ENCODE data around the gene NKX3-2. TPM values are rescaled to one million over a fixed set of nuclear protein-coding genes. Genes with fewer than 3 reads are reported as not detected.

NKX3-2 gene
- total RNA-seq, 1 experiment from 2014 or later, result 1.2 TPM

DNA sequence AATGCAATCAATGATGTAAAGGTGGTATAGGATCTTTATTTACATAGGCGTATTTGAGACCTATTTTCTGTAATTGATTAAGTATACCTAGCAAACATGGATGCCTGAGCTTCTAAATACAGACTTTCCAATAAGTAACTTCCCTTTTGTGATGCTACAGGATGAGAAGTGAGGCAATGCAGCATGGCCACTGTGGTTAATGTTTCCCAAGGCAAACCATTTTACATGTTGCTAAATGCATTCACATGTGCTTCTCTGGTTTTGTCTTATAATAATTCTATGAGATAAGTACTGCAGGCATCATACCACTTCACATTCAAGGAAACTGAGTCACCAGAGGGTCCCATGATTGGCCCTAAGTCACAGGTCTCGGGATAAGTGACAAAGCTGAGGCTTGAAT, 35.7 kb upstream of the NKX3-2 start:
- CTCF ChIA-PET, result no interaction called here
- Histone ChIP-seq H3K27ac (ENCODE audit: low read length) (no peak overlapping the region), H3K36me3 (ENCODE audit: control insufficient read depth, insufficient read depth, low read length) (peaks cover 19% of the 10 kb centered on the region), H3K27me3 (ENCODE audit: control insufficient read depth, insufficient read depth, low read length) (no peaks in the 10 kb centered on the region), H3K4me1 (ENCODE audit: control insufficient read depth, insufficient read depth, low read length) (no peaks in the 10 kb centered on the region), H3K4me3 (ENCODE audit: low read depth in 2 of 2, low read length in 2 of 2) (no peak overlapping the region), H3K9me3 (ENCODE audit: control insufficient read depth, insufficient read depth, low read depth, low read length) (no peaks in the 10 kb centered on the region)
- POLR2A ChIA-PET, result no interaction called here
- TF ChIP-seq CTCF (IDR thresholded peaks at IDR 0.05) (no peak), REST (IDR thresholded peaks at IDR 0.05; ENCODE audit: insufficient read depth in 1 of 2, low read depth in 2 of 2, low read length in 1 of 2) (no peak), SIN3A (IDR thresholded peaks at IDR 0.05; ENCODE audit: borderline replicate concordance, insufficient read depth, low read depth, low read length) (no peak), POLR2AphosphoS5 (IDR thresholded peaks at IDR 0.05; ENCODE audit: low read depth, low read length) (no peak), TCF7L2 (IDR thresholded peaks at IDR 0.05; ENCODE audit: low read depth, low read length) (no peak)
- in situ Hi-C loops (cut with HindIII; ENCODE audit: low pct_unique_long_range_greater_than_20kb, low sequenced_read_pairs), result no loop called here
- DNase-seq (ENCODE audit: low read depth, low spot score), result no peak
- no TSS peak for BruUV-seq (replicated peaks)
- intact Hi-C loops (cut with micrococcal nuclease; ENCODE audit: unreplicated experiment), result no loop called here
- no peak for ATAC-seq

DNA sequence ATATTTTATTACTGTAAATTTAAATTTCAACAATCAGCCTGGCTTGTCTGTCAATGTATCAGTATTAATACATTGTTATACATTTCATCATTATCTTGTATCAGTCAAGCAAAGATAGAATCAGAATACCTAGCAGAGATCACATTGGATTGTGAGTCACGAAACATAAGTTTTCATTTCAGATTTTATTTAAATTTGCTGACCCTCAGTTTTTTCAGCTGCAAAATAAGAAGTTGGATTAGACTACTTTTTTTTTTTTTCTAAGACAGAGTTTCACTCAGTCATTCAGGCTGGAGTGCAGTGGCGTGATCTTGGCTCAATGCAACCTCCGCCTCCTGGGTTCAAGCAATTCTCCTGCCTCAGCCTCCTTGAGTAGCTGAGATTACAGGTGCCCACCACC, 33.4 kb upstream of the NKX3-2 start:
- intact Hi-C loops (cut with micrococcal nuclease; ENCODE audit: unreplicated experiment), result no loop called here
- in situ Hi-C loops (cut with HindIII; ENCODE audit: low pct_unique_long_range_greater_than_20kb, low sequenced_read_pairs), result no loop called here
- Histone ChIP-seq H3K27me3 (ENCODE audit: control insufficient read depth, insufficient read depth, low read length) (no peaks in the 10 kb centered on the region), H3K4me3 (ENCODE audit: low read depth in 2 of 2, low read length in 2 of 2) (no peak overlapping the region), H3K36me3 (ENCODE audit: control insufficient read depth, insufficient read depth, low read length) (peaks cover 19% of the 10 kb centered on the region), H3K27ac (ENCODE audit: low read length) (no peak overlapping the region), H3K4me1 (ENCODE audit: control insufficient read depth, insufficient read depth, low read length) (no peaks in the 10 kb centered on the region), H3K9me3 (ENCODE audit: control insufficient read depth, insufficient read depth, low read depth, low read length) (no peaks in the 10 kb centered on the region)
- TF ChIP-seq CTCF (IDR thresholded peaks at IDR 0.05), result no peak
- no peak for TF ChIP-seq POLR2AphosphoS5 (IDR thresholded peaks at IDR 0.05; ENCODE audit: low read depth, low read length)
- CTCF ChIA-PET, result no interaction called here
- no TSS peak for BruUV-seq (replicated peaks)
- POLR2A ChIA-PET, result no interaction called here
- DNase-seq (ENCODE audit: low read depth, low spot score), result no peak
- ATAC-seq, result no peak

- ATAC-seq, result no peak
- intact Hi-C loops (cut with micrococcal nuclease; ENCODE audit: unreplicated experiment), result no loop called here
- TF ChIP-seq POLR2AphosphoS5 (IDR thresholded peaks at IDR 0.05; ENCODE audit: low read depth, low read length) (no peak), TCF7L2 (IDR thresholded peaks at IDR 0.05; ENCODE audit: low read depth, low read length) (no peak), REST (IDR thresholded peaks at IDR 0.05; ENCODE audit: insufficient read depth in 1 of 2, low read depth in 2 of 2, low read length in 1 of 2) (no peak), CTCF (IDR thresholded peaks at IDR 0.05) (no peak)
- Histone ChIP-seq H3K4me1 (ENCODE audit: control insufficient read depth, insufficient read depth, low read length) (no peaks in the 10 kb centered on the region), H3K36me3 (ENCODE audit: control insufficient read depth, insufficient read depth, low read length) (no peaks in the 10 kb centered on the region), H3K27ac (ENCODE audit: low read length) (no peak overlapping the region), H3K4me3 (ENCODE audit: low read depth in 2 of 2, low read length in 2 of 2) (no peak overlapping the region), H3K9me3 (ENCODE audit: control insufficient read depth, insufficient read depth, low read depth, low read length) (no peaks in the 10 kb centered on the region), H3K27me3 (ENCODE audit: control insufficient read depth, insufficient read depth, low read length) (no peaks in the 10 kb centered on the region)
- no TSS peak for BruUV-seq (replicated peaks)
- CTCF ChIA-PET, result no interaction called here
- no peak for DNase-seq (ENCODE audit: low read depth, low spot score)
- in situ Hi-C loops (cut with HindIII; ENCODE audit: low pct_unique_long_range_greater_than_20kb, low sequenced_read_pairs), result no loop called here
- POLR2A ChIA-PET, result no interaction called here
These were observed 26.6 kb upstream of the NKX3-2 start for GRCh38 chr4:13570916-13571315.
